NCI-H1436 treated with DMSO at 0.1 percent for 48 hours (cell line): ENCODE results near the gene KDM5C.

Source experiments
- DNase-seq: peaks from one replicate; lab custom pipeline; 2025; lab: John Stamatoyannopoulos, UW

KDM5C gene

GRCh38 chrX:53224860-53225797, at the start of gene KDM5C:
TSS of gene KDM5C (minus strand) at chrX:53225207. CDS start at chrX:53224889, 318 bp downstream.
- peak; percentile 63 for DNase-seq

GRCh38 chrX:53272808-53273337, 47.9 kb upstream of the KDM5C start:
- DNase-seq = no peak

- DNase-seq = no peak
These were observed 44.6 kb upstream of the KDM5C start for GRCh38 chrX:53269536-53270107.

- DNase-seq = no peak
These were observed 43.2 kb upstream of the KDM5C start for GRCh38 chrX:53268173-53268572.

- no peak for DNase-seq
These were observed 41.9 kb upstream of the KDM5C start for GRCh38 chrX:53266914-53267313.

- no peak for DNase-seq
These were observed 41.0 kb upstream of the KDM5C start for GRCh38 chrX:53265771-53266574.

DNA sequence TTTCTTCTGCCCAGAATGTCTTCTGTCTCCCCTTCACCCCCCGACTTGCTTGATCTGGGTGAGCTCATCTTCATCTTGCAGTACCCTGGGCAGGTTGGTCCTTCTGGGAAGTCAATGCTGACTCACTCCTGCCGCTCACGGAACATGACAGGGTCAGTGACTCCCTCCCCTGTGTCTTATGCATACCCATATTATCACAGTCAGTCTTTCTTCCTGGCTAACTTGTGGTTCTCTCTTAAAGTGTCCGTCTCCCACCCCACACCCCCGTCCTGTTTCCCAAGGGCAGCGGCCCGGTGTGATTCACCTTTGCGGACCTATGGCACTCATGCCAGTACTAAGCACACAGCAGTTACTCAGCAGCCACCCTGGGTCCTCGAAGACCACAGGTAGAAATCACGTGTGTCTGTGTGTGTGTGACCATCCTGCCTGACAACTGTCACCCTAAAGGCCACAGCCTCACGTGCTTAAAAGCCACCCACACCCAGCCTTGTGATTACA, 38.6 kb upstream of the KDM5C start:
- DNase-seq = no peak

DNA sequence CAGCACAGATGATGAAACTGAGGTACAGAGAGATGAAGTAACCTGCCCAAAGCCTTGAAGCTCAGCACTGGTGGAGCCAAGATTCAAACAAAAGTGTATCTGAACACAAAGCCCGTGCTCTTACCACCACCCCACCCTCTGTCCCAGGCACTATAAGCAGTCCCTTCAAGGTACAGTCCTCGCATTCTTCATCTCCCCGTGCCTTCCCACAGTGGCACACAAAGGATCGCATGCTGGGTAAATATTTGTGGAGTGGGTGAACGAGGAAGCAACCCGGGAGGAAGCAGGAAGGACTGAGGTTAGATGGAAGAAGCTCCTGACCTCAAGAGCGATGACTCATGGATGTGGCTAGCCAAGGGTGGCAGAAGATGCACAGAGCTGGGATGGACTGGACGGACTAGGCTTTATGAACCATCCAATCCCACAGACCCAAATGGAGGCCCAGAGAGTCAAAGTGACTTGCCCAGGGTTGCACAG, 37.9 kb upstream of the KDM5C start:
- DNase-seq = no peak

DNA sequence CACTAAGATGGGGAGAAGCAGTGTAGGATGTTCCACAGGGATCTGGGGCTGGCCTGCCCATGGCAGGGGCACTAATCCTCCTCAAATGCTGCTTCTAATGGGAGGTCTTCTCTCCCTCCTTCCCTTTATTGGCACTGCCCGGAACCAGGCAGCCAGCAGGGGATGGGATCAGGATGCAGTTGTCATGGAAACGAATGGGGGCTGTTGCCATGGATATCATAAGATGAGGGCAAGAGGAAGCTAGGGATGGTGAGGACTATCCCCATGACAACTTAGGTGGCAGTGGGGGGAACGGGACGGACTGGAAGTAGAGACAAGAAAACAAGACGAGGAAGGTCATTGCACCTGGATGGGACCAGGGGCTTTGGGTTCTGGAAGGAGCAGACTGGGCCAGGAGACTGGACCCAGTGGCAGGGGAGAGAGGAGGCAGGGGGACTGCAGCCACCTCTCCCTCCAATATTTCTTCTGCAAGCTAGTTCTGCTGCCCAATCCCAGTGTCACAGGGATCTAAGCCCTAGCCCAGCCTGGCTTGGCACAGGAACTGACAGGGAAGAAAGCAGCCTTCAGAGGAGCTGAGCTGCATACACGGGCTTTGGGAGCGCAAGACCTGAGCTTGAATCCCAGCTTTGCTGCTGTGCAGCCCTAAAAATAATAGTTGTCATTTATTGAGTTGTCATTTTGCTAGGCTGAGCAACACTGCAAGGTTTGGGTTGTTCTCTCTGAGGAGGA, 37.3 kb upstream of the KDM5C start:
- DNase-seq = no peak

DNA sequence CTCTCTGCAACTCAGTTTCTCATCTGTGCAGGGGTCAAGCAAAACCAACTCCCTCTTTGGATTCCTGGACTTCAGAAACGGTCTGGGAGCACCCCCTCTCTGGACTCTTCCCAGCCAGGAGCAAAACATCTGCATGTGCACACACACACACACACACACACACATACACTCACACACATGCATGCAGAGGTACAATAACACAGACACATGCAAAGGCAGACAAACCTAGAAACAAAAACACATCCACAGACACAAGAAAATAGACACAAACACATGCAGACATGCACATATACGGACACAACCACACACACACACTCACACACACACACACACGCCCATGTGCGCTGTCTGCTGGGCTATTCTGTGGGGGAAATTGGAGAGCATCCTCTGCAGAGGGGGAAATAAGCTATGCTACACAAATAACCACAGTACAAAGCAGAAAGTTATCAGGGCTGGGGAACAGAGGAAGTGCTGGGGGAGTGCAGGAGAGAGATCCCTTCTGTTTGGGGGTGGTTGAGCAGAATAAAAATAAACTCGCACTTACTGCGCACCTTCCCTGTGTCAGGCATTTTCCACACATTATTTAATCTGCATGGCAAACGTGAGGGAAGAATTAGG, 36.5 kb upstream of the KDM5C start:
- no peak for DNase-seq

DNA sequence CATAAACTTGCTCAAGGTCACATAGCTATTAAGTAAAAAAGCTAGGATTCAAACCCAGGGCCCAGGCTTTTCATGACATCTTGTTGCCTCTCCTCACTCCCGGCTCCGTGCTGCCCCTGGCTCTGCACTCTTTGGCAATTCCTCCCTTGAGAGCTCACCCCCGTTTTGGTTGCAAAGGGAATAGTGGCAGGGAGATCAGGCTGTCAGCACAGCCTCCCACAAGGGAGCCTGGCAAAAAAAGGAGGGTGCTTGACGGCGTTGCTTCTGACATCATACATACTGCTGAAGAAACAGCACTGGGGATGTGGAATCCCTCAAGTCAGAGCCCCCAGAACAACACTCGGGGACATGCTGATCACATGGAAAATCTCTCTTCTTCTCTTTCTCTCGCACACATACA, 35.8 kb upstream of the KDM5C start:
- DNase-seq = no peak

DNA sequence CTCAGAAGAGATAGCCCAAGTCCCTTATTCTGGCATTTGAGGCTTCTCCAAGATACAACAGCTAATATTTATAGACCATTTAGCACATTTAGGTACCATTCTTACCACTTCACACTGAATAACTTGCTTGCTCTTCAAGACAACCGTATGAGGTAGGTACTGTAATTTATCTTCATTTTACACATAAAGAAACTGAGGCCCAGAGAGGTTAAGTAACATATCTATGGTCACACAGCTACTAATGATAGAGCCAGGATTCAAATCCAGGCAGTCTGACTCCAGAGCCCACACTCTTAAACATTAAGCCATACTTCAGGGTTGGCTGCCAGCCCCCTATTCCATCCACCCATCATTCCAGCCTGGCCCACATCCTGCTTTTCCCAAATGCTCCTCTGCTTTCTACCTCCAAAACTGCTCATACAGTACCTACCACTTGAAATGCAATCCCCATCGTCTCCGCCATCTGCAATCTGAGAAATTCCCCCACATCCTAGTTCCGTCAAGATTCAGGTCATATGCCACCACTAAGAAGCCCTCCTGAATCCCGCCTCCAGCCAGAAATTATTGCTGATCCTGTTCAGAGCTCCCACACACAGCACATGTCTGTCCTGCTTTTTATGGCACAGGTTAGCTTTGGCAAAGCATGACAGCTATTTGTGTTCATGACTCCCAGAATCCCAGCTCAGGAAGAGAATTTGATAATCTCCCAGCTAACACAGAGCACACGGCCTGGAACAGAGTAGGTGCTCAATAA, 32.8 kb upstream of the KDM5C start:
- no peak for DNase-seq

GRCh38 chrX:53257166-53257565, 32.2 kb upstream of the KDM5C start:
- no peak for DNase-seq

GRCh38 chrX:53256446-53257041, 31.5 kb upstream of the KDM5C start:
- no peak for DNase-seq

DNA sequence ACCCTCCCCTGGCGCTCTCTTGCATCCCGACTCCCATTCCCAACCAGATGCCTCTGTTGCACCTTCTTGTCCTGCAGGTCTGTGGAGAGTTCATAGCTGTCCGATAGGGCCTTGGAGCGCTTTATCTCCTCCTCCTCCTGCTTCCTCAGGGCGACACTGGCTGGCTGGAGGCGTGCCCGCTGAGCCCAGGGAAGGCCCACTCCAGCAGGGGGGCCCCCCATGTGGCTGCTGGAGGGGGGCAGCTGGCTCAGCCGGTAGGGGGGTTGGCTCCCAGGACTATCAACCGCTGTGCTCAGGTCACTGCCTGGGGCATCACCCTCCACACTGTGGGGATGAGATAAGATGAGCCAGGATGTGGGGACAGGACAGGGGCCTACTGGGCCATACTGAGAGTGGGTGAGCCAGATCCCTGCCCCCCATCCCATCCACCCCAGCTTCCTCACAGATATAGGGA, 30.8 kb upstream of the KDM5C start:
- DNase-seq = no peak

- no peak for DNase-seq
These were observed 29.8 kb upstream of the KDM5C start for GRCh38 chrX:53254570-53255461.

- DNase-seq = no peak
These were observed 28.4 kb upstream of the KDM5C start for GRCh38 chrX:53253293-53254020.

- no peak for DNase-seq
These were observed 26.3 kb upstream of the KDM5C start for GRCh38 chrX:53251307-53251706.
